Endothelial cell of umbilical vein (primary cell): ENCODE data around the gene SHISA7. TPM values are rescaled to one million over a fixed set of nuclear protein-coding genes. Genes with fewer than 3 reads are reported as not detected.

ENCODE experiments used
- BruUV-seq: library from RNA; stranded (reverse); fragments of 400-500 nt; replicated peaks from 2 replicates; lab custom pipeline; 2021; lab: Mats Ljungman, UMichigan
- CTCF ChIA-PET: fragments of 300-600, 350-600 bp; sonication (Branson Sonifier 250); formaldehyde crosslinking; loops from one replicate; lab custom pipeline; 2021; ENCODE audit warnings: antibody characterized with exemption, inconsistent platforms; lab: Charles Lee
- POLR2A ChIA-PET: fragments of 300-600, 350-600 bp; sonication (Branson Sonifier 250); formaldehyde crosslinking; loops from one replicate; lab custom pipeline; 2021; ENCODE audit warnings: antibody characterized with exemption, inconsistent platforms; lab: Charles Lee
- DNase-seq: peaks from one replicate; pipeline ENCODE4 v3.0.0-alpha.2; 2011; ENCODE audit warnings: low read depth, low spot score
- FAIRE-seq: peaks from 2 replicates; lab custom pipeline; 2011; peaks lifted over from hg19 to GRCh38; lab: Jason Lieb, UNC
- H2AFZ ChIP-seq: 2 replicates; pipeline ENCODE4 v1.6.0; 2012; ENCODE audit warnings: low read depth, low read length, control low read depth, inconsistent platforms
- H3K27ac ChIP-seq: 2 replicates; pipeline ENCODE4 v1.5.1; 2011; ENCODE audit warnings: low read depth, mild to moderate bottlenecking, control low read depth, low read length, moderate library complexity; ENCODE audit not compliant: insufficient read depth
- H3K27me3 ChIP-seq, 2 experiments: 2 replicates each; pipeline versions ENCODE4 v1.6.0 to v1.6.1; 2011; ENCODE audit warnings: low read length in 2 of 2, mixed read lengths in 1 of 2; ENCODE audit not compliant: control insufficient read depth in 2 of 2, insufficient read depth in 2 of 2
- H3K36me3 ChIP-seq, 2 experiments: 2 replicates in 1 of 2; 3 replicates in 1 of 2; pipeline ENCODE4 v1.5.1; 2011; ENCODE audit warnings: low read length in 2 of 2, mild to moderate bottlenecking in 1 of 2, moderate library complexity in 1 of 2; ENCODE audit not compliant: control insufficient read depth in 2 of 2, insufficient read depth in 2 of 2; ENCODE audit errors: extremely low read depth in 1 of 2
- H3K4me1 ChIP-seq: 3 replicates; pipeline ENCODE4 v1.5.1; 2011; ENCODE audit warnings: mild to moderate bottlenecking, low read length; ENCODE audit not compliant: control insufficient read depth, insufficient read depth; ENCODE audit errors: extremely low read depth
- H3K4me2 ChIP-seq: 2 replicates; pipeline ENCODE4 v1.6.1; 2011; ENCODE audit warnings: low read length, control low read depth, mixed read lengths; ENCODE audit not compliant: insufficient read depth
- H3K4me3 ChIP-seq, 3 experiments: fragments of 200-600 bp in 1 of 3; sonication (generic), shearing (Covaris generic) in 1 of 3; replicated peaks in 1 of 3; 2 replicates each; pipeline ENCODE4 v1.5.1; 2011 to 2016; ENCODE audit warnings: control low read depth in 3 of 3, low read length in 3 of 3, mild to moderate bottlenecking in 2 of 3, inconsistent platforms in 1 of 3, low read depth in 1 of 3, moderate library complexity in 1 of 3; ENCODE audit not compliant: insufficient read depth in 1 of 3
- H3K79me2 ChIP-seq: 2 replicates; pipeline ENCODE4 v1.6.0; 2012; ENCODE audit warnings: low read length, inconsistent platforms; ENCODE audit not compliant: control insufficient read depth, insufficient read depth
- H3K9ac ChIP-seq: replicated peaks from 2 replicates; pipeline ENCODE3; 2011; ENCODE audit warnings: low read length, control low read depth; ENCODE audit not compliant: insufficient read depth; ENCODE audit errors: extremely low read depth
- H3K9me1 ChIP-seq: replicated peaks from 3 replicates; pipeline ENCODE4 v1.6.0; 2011; ENCODE audit warnings: mild to moderate bottlenecking, low read length; ENCODE audit not compliant: control insufficient read depth, insufficient read depth; ENCODE audit errors: extremely low read depth
- H3K9me3 ChIP-seq: replicated peaks from 2 replicates; pipeline ENCODE4 v1.5.1; 2012; ENCODE audit warnings: low read length, inconsistent platforms; ENCODE audit not compliant: control insufficient read depth, insufficient read depth
- H4K20me1 ChIP-seq: replicated peaks from 2 replicates; pipeline ENCODE3; 2011; ENCODE audit warnings: mild to moderate bottlenecking, low read length; ENCODE audit not compliant: control insufficient read depth, insufficient read depth; ENCODE audit errors: extremely low read depth
- CTCF ChIP-seq, 2 donors: IDR thresholded peaks; 1 replicate in 1 of 2; 2 replicates in 1 of 2; pipeline ENCODE4 v1.5.1; 2011; ENCODE audit warnings: low read length in 2 of 2, mild to moderate bottlenecking in 2 of 2, moderate library complexity in 2 of 2, control low read depth in 1 of 2, inconsistent platforms in 1 of 2, low read depth in 1 of 2; ENCODE audit not compliant: insufficient read depth in 1 of 2; ENCODE audit errors: extremely low read depth in 1 of 2
- EZH2 ChIP-seq: IDR thresholded peaks from 2 replicates; pipeline ENCODE4 v1.6.1; 2012; ENCODE audit warnings: borderline replicate concordance, low read depth, mild to moderate bottlenecking, moderate library complexity, low read length, inconsistent platforms; ENCODE audit not compliant: severe bottlenecking
- FOS ChIP-seq: IDR thresholded peaks from 2 replicates; pipeline ENCODE4 v1.6.1; 2011; ENCODE audit warnings: mild to moderate bottlenecking, low read length, moderate library complexity, borderline replicate concordance; ENCODE audit not compliant: insufficient read depth
- GATA2 ChIP-seq: IDR thresholded peaks from 2 replicates; pipeline ENCODE4 v1.7.0; 2011; ENCODE audit warnings: low read depth, mild to moderate bottlenecking, moderate library complexity, mixed read lengths, low read length; ENCODE audit not compliant: insufficient read length, insufficient read depth
- JUN ChIP-seq: IDR thresholded peaks from 2 replicates; pipeline ENCODE4 v1.6.1; 2011; ENCODE audit warnings: borderline replicate concordance, low read depth; ENCODE audit not compliant: insufficient read length, insufficient read depth
- MAX ChIP-seq: IDR thresholded peaks from 2 replicates; pipeline ENCODE4 v1.6.1; 2011; ENCODE audit not compliant: insufficient read depth, insufficient read length
- MYC ChIP-seq: IDR thresholded peaks from one replicate; pipeline ENCODE4 v1.6.1; 2011; ENCODE audit warnings: mild to moderate bottlenecking, low read depth, low read length
- POLR2A ChIP-seq: IDR thresholded peaks from 2 replicates; pipeline ENCODE4 v1.6.1; 2012; ENCODE audit warnings: low read depth, mild to moderate bottlenecking, control low read depth, low read length
- POLR2AphosphoS5 ChIP-seq: IDR thresholded peaks from 2 replicates; pipeline ENCODE4 v1.6.1; 2012; ENCODE audit warnings: low read depth, mild to moderate bottlenecking, control low read depth, low read length, moderate library complexity; ENCODE audit not compliant: insufficient read depth
- dilution Hi-C: fragments of 300-500 bp; cut with MboI; formaldehyde crosslinking; loops from one replicate; pipeline ENCODE4 v1.15.0; 2019; ENCODE audit warnings: low sequenced_read_pairs; ENCODE audit not compliant: extremely low pct_ligation_motif_present
- intact Hi-C: fragments of 100-400 bp; cut with micrococcal nuclease; formaldehyde crosslinking; loops from one replicate; pipeline ENCODE4 v1.10.0; 2022
- polyA plus RNA-seq, 4 experiments: library from polyadenylated mRNA; depleted of rRNA in 3 of 4; stranded (reverse) in 3 of 4; unstranded in 1 of 4; fragments of >200 nt; gene quantifications; 2 replicates each; pipeline versions ENCODE4 v1.2.1 to v1.2.3, GENCODE V29; 2011 to 2012; ENCODE audit warnings: missing spikeins in 1 of 4
- total RNA-seq: library from RNA; stranded (reverse); gene quantifications from 2 replicates; pipeline ENCODE4 v1.2.3, GENCODE V29; 2021

The SHISA7 gene
- total and polyA plus RNA-seq, 2 donors (not counting 3 experiments of a cell fraction or from before 2014, with no cell fraction given): not detected

DNA sequence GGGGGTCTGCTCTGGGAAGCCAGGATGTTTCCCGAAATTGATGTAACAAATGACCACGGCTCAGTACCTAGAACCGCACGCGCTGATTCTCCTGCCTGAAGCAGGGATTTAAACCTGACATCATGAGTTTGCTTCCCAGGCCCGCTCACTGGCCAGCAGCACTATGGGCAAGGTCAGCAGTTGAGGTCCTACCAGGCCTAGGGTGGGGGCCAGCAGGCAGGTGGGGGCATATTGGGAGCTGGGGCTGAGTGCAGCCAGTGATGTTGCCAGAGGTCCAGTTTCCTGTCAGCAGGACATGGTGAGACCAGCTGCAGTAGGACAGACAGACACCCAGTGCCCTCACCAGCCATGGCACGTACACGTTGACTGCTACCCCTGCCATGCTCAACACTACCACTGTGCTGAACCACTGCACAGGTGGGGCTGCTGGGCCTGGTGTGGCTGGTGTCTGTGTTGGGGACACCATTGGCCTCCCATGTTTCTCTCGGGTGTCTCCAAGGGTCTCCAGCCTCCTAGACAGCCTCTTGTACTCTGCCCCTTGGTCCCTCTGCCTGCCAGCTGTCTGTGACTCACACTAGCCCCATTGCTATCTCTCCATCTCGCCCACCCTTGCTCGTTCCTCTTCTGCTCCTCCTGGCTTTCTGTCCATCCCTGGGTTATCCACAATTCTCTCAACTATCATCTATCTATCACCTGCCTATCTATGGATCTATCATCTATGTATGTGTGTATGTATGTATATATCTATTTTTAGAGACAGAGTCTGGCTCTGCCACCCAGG, 22.6 kb upstream of the SHISA7 start:
- dilution Hi-C loops (no loop called here), intact Hi-C loops (loop anchor here (2.0 kb wide), 1 partner anchor 21 kb away; no protein-coding TSS in a partner anchor)
- TF ChIP-seq CTCF (IDR thresholded peaks at IDR 0.05; ENCODE audit: extremely low read depth in 1 of 2, insufficient read depth in 1 of 2, low read depth in 1 of 2, low read length in 2 of 2) (no peak), EZH2 (no peak), MAX (no peak), MYC (no peak), POLR2A (no peak), FOS (no peak), JUN (no peak), POLR2AphosphoS5 (no peak), GATA2 (no peak)
- BruUV-seq: no TSS peak
- Histone ChIP-seq H3K27me3 (no peaks in the 10 kb centered on the region), H3K9ac (no peak overlapping the region), H3K9me1 (no peaks in the 10 kb centered on the region), H3K9me3 (no peaks in the 10 kb centered on the region), H4K20me1 (no peaks in the 10 kb centered on the region), H3K79me2 (no peaks in the 10 kb centered on the region), H3K4me3 (no peak overlapping the region), H2AFZ (no peak overlapping the region), H3K27ac (no peak overlapping the region), H3K36me3 (no peaks in the 10 kb centered on the region), H3K4me1 (peaks cover 9% of the 10 kb centered on the region), H3K4me2 (no peak overlapping the region)
- CTCF ChIA-PET: interaction anchor here (0.6 to 5.1 kb wide), 6 partner anchors 16 to 325 kb away, joined by 4 to 298 read pairs (median 38); partner anchors contain the start of gene NAT14
- POLR2A ChIA-PET: no interaction called here
- DNase-seq (no peak), FAIRE-seq (no peak)
